Keratinocyte (primary cell): ENCODE measurements around the gene JAKMIP1. TPM values are rescaled to one million over a fixed set of nuclear protein-coding genes. Genes with fewer than 3 reads are reported as not detected.
"Not testable (repeated sequence)": the region's sequence is repeated elsewhere in the genome, so short reads cannot be mapped to it uniquely, and the experiment has no call there.

Experiments
- DNase-seq: peaks from one replicate; pipeline ENCODE4 v3.0.0-alpha.2; 2011; ENCODE audit warnings: low read depth, missing footprints, low spot score
- FAIRE-seq: peaks from 2 replicates; lab custom pipeline; 2011; peaks lifted over from hg19 to GRCh38; lab: Jason Lieb, UNC
- H2AFZ ChIP-seq: 2 replicates; pipeline ENCODE4 v1.6.0; 2012; ENCODE audit warnings: low read length, control low read depth, inconsistent platforms; ENCODE audit not compliant: control insufficient read depth
- H3K27ac ChIP-seq: 2 replicates; pipeline ENCODE4 v1.5.1; 2011; ENCODE audit warnings: low read length; ENCODE audit not compliant: control insufficient read depth, insufficient read depth
- H3K27me3 ChIP-seq: 3 replicates; pipeline ENCODE4 v1.6.0; 2011; ENCODE audit warnings: low read length; ENCODE audit not compliant: control insufficient read depth, insufficient read depth; ENCODE audit errors: extremely low read depth
- H3K36me3 ChIP-seq, 2 experiments: 2 replicates in 1 of 2; 3 replicates in 1 of 2; pipeline ENCODE4 v1.5.1; 2011; ENCODE audit warnings: low read length in 2 of 2, mild to moderate bottlenecking in 1 of 2; ENCODE audit not compliant: control insufficient read depth in 2 of 2, insufficient read depth in 2 of 2; ENCODE audit errors: extremely low read depth in 1 of 2
- H3K4me1 ChIP-seq: 3 replicates; pipeline ENCODE4 v1.5.1; 2011; ENCODE audit warnings: low read length; ENCODE audit not compliant: control insufficient read depth, insufficient read depth; ENCODE audit errors: extremely low read depth
- H3K4me2 ChIP-seq: 3 replicates; pipeline ENCODE4 v1.6.0; 2011; ENCODE audit warnings: low read depth, low read length; ENCODE audit not compliant: control insufficient read depth, insufficient read depth; ENCODE audit errors: extremely low read depth
- H3K4me3 ChIP-seq, 3 experiments: fragments of 200-600 bp in 1 of 3; sonication (generic) in 1 of 3; 2 replicates in 2 of 3; 3 replicates in 1 of 3; pipeline ENCODE4 v1.5.1; 2011 to 2016; ENCODE audit warnings: low read length in 3 of 3, mild to moderate bottlenecking in 3 of 3, control low read depth in 2 of 3, inconsistent platforms in 1 of 3, low read depth in 1 of 3, mixed read lengths in 1 of 3, mixed run types in 1 of 3, moderate library complexity in 1 of 3; ENCODE audit not compliant: control insufficient read depth in 2 of 3, insufficient read depth in 2 of 3; ENCODE audit errors: extremely low read depth in 1 of 3
- H3K79me2 ChIP-seq: 2 replicates; pipeline ENCODE4 v1.6.0; 2012; ENCODE audit warnings: low read length; ENCODE audit not compliant: control insufficient read depth, insufficient read depth
- H3K9ac ChIP-seq: 3 replicates; pipeline ENCODE4 v1.6.0; 2011; ENCODE audit warnings: low read length; ENCODE audit not compliant: control insufficient read depth, insufficient read depth; ENCODE audit errors: extremely low read depth
- H3K9me1 ChIP-seq: 3 replicates; pipeline ENCODE4 v1.6.0; 2011; ENCODE audit warnings: low read length; ENCODE audit not compliant: control insufficient read depth, insufficient read depth; ENCODE audit errors: extremely low read depth
- H3K9me3 ChIP-seq: 2 replicates; pipeline ENCODE4 v1.5.1; 2012; ENCODE audit warnings: low read depth, low read length; ENCODE audit not compliant: control insufficient read depth
- H4K20me1 ChIP-seq: 3 replicates; pipeline ENCODE4 v1.6.0; 2011; ENCODE audit warnings: low read length; ENCODE audit not compliant: control insufficient read depth, insufficient read depth; ENCODE audit errors: extremely low read depth
- CTCF ChIP-seq, 3 experiments: IDR thresholded peaks in 1 of 3; conservative IDR thresholded peaks in 1 of 3; optimal IDR thresholded peaks in 1 of 3; 2 replicates in 2 of 3; 3 replicates in 1 of 3; pipeline versions ENCODE3 to v1.5.1; 2011; ENCODE audit warnings: low read length in 3 of 3, mild to moderate bottlenecking in 3 of 3, moderate library complexity in 2 of 3, control low read depth in 1 of 3, inconsistent platforms in 1 of 3; ENCODE audit not compliant: insufficient read depth in 2 of 3; ENCODE audit errors: extremely low read depth in 1 of 3
- EZH2 ChIP-seq: IDR thresholded peaks from one replicate; pipeline ENCODE4 v1.6.1; 2012; ENCODE audit warnings: inconsistent platforms, mild to moderate bottlenecking, low read length, moderate library complexity
- dilution Hi-C: fragments of 300-500 bp; cut with MboI; formaldehyde crosslinking; loops from one replicate; pipeline ENCODE4 v1.7.0; 2020; ENCODE audit warnings: low sequenced_read_pairs; ENCODE audit not compliant: extremely low pct_ligation_motif_present
- polyA plus RNA-seq, 5 experiments: library from polyadenylated mRNA; depleted of rRNA in 3 of 5; stranded (reverse) in 3 of 5; stranded (forward) in 1 of 5; unstranded in 1 of 5; fragments of >200 nt; gene quantifications; 1 replicate in 1 of 5; 2 replicates in 3 of 5; 3 replicates in 1 of 5; pipeline versions ENCODE4 v1.2.1 to v1.2.3, GENCODE V29; 2011 to 2012; ENCODE audit warnings: missing spikeins in 2 of 5, low read depth in 1 of 5, low replicate concordance in 1 of 5

Gene JAKMIP1
- polyA plus RNA-seq, 1 donor (not counting 4 experiments of a cell fraction or from before 2014, with no cell fraction given) = not detected

DNA sequence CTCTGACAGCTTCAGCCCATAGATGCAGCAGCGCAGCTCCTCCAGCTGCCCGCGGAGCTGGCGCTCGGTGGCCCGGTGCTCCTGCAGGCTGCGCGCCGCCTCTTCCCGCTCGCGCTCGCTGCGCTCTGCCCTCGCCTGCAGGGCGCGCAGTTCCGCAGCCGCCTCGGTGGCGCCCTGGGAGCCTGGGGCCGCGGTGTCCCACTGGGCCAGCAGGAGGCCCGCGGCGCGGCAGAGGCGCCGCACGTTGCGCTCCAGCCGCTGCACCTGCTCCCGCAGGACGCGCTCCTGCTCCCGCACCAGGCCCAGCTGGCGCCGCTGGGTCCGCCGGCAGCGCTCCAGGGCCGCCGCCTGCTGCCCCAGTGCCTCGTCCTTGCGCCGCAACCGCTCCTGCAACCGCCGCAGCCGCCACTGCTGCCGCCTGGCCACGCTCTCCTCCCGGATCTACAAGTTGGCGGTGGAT is 192.2 kb downstream of the JAKMIP1 start:
- FAIRE-seq = no peak
- DNase-seq = no peak
- no peaks in the 10 kb centered on the region for H4K20me1 ChIP-seq
- dilution Hi-C loops = no loop called here
- peaks cover 19% of the 10 kb centered on the region for H3K27me3 ChIP-seq
- no peak overlapping the region for H3K9ac ChIP-seq
- no peak overlapping the region for H2AFZ ChIP-seq
- TF ChIP-seq CTCF (optimal IDR thresholded peaks at IDR 0.05 in 1 of 3, IDR thresholded peaks at IDR 0.05 in 1 of 3, conservative IDR thresholded peaks at IDR 0.05 in 1 of 3; ENCODE audit: extremely low read depth in 1 of 3, insufficient read depth in 2 of 3, low read length in 3 of 3) (peak in 1 of 3 experiments; percentile 14), EZH2 (no peak)
- no peaks in the 10 kb centered on the region for H3K9me1 ChIP-seq
- no peaks in the 10 kb centered on the region for H3K79me2 ChIP-seq
- H3K4me2 ChIP-seq = no peak overlapping the region
- no peaks in the 10 kb centered on the region for H3K4me1 ChIP-seq
- H3K9me3 ChIP-seq = peaks cover 8% of the 10 kb centered on the region
- no peaks in the 10 kb centered on the region for H3K36me3 ChIP-seq
- H3K4me3 ChIP-seq = no peak overlapping the region
- no peak overlapping the region for H3K27ac ChIP-seq

DNA sequence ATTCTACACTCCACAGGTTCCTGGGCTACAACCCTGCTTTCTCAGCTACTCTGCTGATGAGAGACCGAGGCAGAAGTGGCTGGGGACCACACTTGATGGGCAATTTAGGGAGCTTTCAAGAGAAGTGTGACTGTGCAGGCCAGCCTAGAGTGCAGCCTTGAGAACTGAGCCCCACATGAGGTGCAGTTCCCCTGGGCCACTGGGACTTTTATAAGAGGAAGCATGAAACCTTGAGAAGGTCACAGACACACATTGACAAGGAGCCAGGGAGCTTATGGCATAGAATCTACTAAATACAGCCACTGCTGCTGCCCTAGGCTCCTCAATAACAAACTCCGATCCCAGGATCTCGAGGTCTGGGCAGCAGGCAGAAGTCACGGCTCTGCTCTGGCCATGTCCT is 195.2 kb downstream of the JAKMIP1 start:
- Histone ChIP-seq H3K4me2 (no peak overlapping the region), H4K20me1 (no peaks in the 10 kb centered on the region), H3K27ac (no peak overlapping the region), H3K4me3 (no peak overlapping the region), H3K4me1 (no peaks in the 10 kb centered on the region), H3K9ac (no peak overlapping the region), H3K9me1 (no peaks in the 10 kb centered on the region), H3K9me3 (peaks cover 8% of the 10 kb centered on the region), H3K79me2 (no peaks in the 10 kb centered on the region), H3K36me3 (no peaks in the 10 kb centered on the region), H3K27me3 (peaks cover 19% of the 10 kb centered on the region), H2AFZ (no peak overlapping the region)
- FAIRE-seq (no peak), DNase-seq (no peak)
- dilution Hi-C loops = no loop called here
- no peak for TF ChIP-seq CTCF (optimal IDR thresholded peaks at IDR 0.05 in 1 of 3, IDR thresholded peaks at IDR 0.05 in 1 of 3, conservative IDR thresholded peaks at IDR 0.05 in 1 of 3; ENCODE audit: extremely low read depth in 1 of 3, insufficient read depth in 2 of 3, low read length in 3 of 3)
- no peak for TF ChIP-seq EZH2

DNA sequence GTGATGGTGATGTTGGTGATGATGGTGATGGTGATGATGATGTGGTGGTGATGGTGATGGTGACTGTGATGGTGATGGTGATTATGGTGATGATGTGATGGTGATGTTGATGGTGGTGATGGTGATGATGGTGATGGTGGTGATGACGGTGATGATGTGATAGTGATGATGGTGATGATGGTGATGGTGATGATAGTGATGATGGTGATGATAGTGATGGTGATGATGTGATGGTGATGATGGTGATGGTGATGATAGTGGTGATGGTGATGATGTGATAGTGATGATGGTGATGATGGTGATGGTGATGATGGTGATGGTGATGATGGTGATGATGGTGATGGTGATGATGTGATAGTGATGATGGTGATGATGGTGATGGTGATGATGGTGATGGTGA is 196.9 kb downstream of the JAKMIP1 start:
- H3K4me3 ChIP-seq, dilution Hi-C loops, H3K79me2 ChIP-seq, H3K27ac ChIP-seq, H3K9me1 ChIP-seq, DNase-seq, H4K20me1 ChIP-seq, H3K36me3 ChIP-seq, H3K9ac ChIP-seq, H2AFZ ChIP-seq, FAIRE-seq, H3K4me1 ChIP-seq, H3K27me3 ChIP-seq, H3K4me2 ChIP-seq, H3K9me3 ChIP-seq: not testable (repeated sequence)
